OCI-LY3 (cell line): Measurements from ENCODE around the gene LTO1.

Source experiments
- CTCF ChIP-seq: fragments of 200-600, 300-600 bp; sonication (generic); IDR thresholded peaks from 2 replicates; pipeline ENCODE4 v1.5.1; 2014; ENCODE audit warnings: antibody characterized with exemption, low read length, low read depth
- EZH2phosphoT487 ChIP-seq: fragments of 200-600 bp; shearing (Covaris generic); IDR thresholded peaks from 2 replicates; pipeline ENCODE4 v1.6.1; 2018; ENCODE audit warnings: antibody characterized with exemption, mixed run types, low read depth

DNA sequence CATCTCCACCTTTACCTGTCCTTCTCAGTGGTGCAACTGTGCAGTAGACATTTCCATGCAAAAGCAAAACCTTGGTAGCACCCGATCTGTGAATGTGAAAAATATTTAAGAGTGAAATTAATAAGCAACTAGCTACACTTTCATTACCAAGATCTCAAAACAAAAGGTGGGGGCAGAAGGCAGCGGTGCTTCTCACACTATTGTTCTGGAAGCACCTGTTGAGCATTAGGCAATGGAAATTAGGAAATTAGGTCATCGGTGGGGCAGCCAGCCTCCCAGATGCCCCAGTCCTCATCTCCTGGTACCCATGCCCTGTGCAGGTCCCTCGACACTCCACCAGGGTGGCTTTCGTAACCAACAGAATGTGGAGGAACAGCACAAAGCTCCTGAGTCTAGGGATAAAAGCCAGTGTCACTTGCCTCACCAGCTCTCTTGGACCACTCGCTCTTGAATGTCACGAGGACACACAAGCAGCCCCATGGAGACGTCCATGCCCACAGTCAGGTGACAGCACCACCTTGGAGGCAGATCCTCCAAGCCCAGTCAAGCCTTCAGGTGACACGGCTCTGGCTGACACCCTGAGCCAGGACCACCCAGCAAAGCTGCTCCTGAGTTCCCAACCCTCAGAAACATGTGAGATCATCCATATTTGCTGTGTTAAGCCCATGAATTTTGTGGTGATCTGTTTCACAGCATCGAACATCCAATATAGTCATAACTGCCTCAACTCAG is 3.3 kb downstream of the LTO1 start:
- TF ChIP-seq CTCF (no peak), EZH2phosphoT487 (no peak)
